HG02678 (cell line): ENCODE measurements around the gene RUVBL2.

Source experiments
- ATAC-seq: cut with Tn5 transposase; IDR thresholded peaks from one replicate; pipeline ENCODE4 v1.9.1; 2021; ENCODE audit warnings: mild to moderate bottlenecking, moderate library complexity; ENCODE audit not compliant: unreplicated experiment

The RUVBL2 gene

GRCh38 chr19:48987323-48987722 lies 6.4 kb upstream of the RUVBL2 start:
- no peak for ATAC-seq

GRCh38 chr19:48988286-48988685 lies 5.4 kb upstream of the RUVBL2 start:
- ATAC-seq = no peak

GRCh38 chr19:48988860-48989259 lies 4.8 kb upstream of the RUVBL2 start:
- no peak for ATAC-seq

GRCh38 chr19:48989701-48990291 lies 3.9 kb upstream of the RUVBL2 start:
- ATAC-seq = no peak

GRCh38 chr19:48990400-48990799 lies 3.3 kb upstream of the RUVBL2 start:
- no peak for ATAC-seq

- ATAC-seq = no peak
Observed at GRCh38 chr19:48991011-48991609, 2.6 kb upstream of the RUVBL2 start.

- ATAC-seq = no peak
Observed at GRCh38 chr19:48991873-48992580, 1.7 kb upstream of the RUVBL2 start.

GRCh38 chr19:48992581-48993174 lies 1.0 kb upstream of the RUVBL2 start:
- no peak for ATAC-seq

GRCh38 chr19:48994035-48994386 lies 324 bp downstream of the RUVBL2 start:
- ATAC-seq = no peak

GRCh38 chr19:48997972-48998371 lies 4.3 kb downstream of the RUVBL2 start:
- no peak for ATAC-seq

GRCh38 chr19:48999481-49000325 lies 6.0 kb downstream of the RUVBL2 start:
- no peak for ATAC-seq

GRCh38 chr19:49004133-49004532 lies 10.4 kb downstream of the RUVBL2 start:
- ATAC-seq = no peak

- ATAC-seq = no peak
Observed at GRCh38 chr19:49004964-49005614, 11.4 kb downstream of the RUVBL2 start.

- ATAC-seq = no peak
Observed at GRCh38 chr19:49006905-49007304, 13.2 kb downstream of the RUVBL2 start.

- ATAC-seq = no peak
Observed at GRCh38 chr19:49009828-49010227, 16.1 kb downstream of the RUVBL2 start.

- ATAC-seq = no peak
Observed at GRCh38 chr19:49010453-49010852, 16.8 kb downstream of the RUVBL2 start.

- ATAC-seq = no peak
Observed at GRCh38 chr19:49011194-49011593, 17.5 kb downstream of the RUVBL2 start.

GRCh38 chr19:49014123-49014869 lies 20.6 kb downstream of the RUVBL2 start:
- no peak for ATAC-seq

GRCh38 chr19:49014870-49015255 lies 21.2 kb downstream of the RUVBL2 start:
- no peak for ATAC-seq
